ENCODE data around the gene RPS6KC1. TPM values are rescaled to one million over a fixed set of nuclear protein-coding genes. Genes with fewer than 3 reads are reported as not detected.

The RPS6KC1 gene
- total RNA-seq, 1 experiment from 2014 or later: 16.4 TPM

DNA sequence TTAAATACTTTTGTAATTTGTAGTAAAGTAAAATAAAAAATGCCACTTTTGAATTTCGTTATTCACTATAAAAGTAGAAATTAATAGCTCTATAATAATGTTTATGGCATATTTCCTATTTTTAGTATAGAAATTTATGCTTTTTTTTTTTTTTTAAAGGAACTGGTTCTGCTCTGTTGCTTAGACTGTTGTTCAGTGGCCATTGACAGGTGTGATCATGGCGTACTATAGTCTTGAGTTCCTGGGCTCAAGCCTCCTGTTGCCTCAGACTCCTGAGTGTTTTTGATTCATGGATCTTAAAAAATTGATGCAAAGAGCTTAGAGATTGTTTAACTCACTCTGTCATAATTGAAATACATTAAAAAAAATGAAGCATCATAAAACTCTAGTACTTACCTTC, 53.6 kb downstream of the RPS6KC1 start:
- Histone ChIP-seq H3K9me2 (ENCODE audit: insufficient read depth) (no peaks in the 10 kb centered on the region), H3K4me3 (no peak overlapping the region), H3K36me3 (ENCODE audit: low read depth) (no peaks in the 10 kb centered on the region), H3K9me3 (ENCODE audit: insufficient read depth, low read depth) (no peaks in the 10 kb centered on the region), H3K4me1 (replicated peaks; ENCODE audit: insufficient read depth) (no peaks in the 10 kb centered on the region), H3K27ac (no peak overlapping the region), H3K79me2 (ENCODE audit: low read depth) (no peaks in the 10 kb centered on the region), H3F3A (ENCODE audit: insufficient read depth, low read depth) (no peaks in the 10 kb centered on the region), H4K20me1 (ENCODE audit: insufficient read depth) (0 out of 2 replicates have a peak, but pooled peaks cover 3% of the 10 kb centered on the region), H3K4me2 (no peak overlapping the region), H3K27me3 (ENCODE audit: insufficient read depth, low read depth) (no peaks in the 10 kb centered on the region), H2AFZ (no peak overlapping the region)
- ChIA-PET CTCF (no interaction called here), POLR2A (ENCODE audit: unreplicated experiment) (no interaction called here)
- no TSS peak for BruUV-seq (replicated peaks)
- intact Hi-C loops (cut with micrococcal nuclease; ENCODE audit: unreplicated experiment): loop anchor here (5.0 kb wide), 1 partner anchor 38 kb away; no protein-coding TSS in a partner anchor
- TF ChIP-seq, protein P1, sequence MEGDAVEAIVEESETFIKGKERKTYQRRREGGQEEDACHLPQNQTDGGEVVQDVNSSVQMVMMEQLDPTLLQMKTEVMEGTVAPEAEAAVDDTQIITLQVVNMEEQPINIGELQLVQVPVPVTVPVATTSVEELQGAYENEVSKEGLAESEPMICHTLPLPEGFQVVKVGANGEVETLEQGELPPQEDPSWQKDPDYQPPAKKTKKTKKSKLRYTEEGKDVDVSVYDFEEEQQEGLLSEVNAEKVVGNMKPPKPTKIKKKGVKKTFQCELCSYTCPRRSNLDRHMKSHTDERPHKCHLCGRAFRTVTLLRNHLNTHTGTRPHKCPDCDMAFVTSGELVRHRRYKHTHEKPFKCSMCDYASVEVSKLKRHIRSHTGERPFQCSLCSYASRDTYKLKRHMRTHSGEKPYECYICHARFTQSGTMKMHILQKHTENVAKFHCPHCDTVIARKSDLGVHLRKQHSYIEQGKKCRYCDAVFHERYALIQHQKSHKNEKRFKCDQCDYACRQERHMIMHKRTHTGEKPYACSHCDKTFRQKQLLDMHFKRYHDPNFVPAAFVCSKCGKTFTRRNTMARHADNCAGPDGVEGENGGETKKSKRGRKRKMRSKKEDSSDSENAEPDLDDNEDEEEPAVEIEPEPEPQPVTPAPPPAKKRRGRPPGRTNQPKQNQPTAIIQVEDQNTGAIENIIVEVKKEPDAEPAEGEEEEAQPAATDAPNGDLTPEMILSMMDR (conservative IDR thresholded peaks at IDR 0.05): no peak
- TF ChIP-seq EZH2 (IDR thresholded peaks at IDR 0.05; ENCODE audit: low read depth): no peak
- no peak for DNase-seq

DNA sequence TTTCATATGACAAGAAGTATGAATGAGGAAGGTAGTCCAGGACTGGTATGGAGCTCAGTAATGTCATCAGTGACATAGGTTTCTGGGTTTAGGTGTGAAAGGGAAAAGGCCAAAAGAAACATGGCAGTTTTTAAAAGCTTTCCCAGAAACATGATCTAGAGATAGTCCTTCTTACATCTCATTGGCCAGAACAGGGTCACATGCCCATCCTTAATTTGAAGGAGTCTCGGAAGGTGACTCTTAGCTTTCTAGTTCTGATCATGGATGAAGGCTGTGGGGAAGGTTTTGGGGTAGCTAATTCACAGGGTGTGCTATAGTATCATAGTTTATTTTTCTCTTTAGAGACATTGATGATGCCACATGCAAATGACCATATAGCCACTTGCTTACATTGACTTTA, 55.3 kb downstream of the RPS6KC1 start:
- H3K4me2 ChIP-seq: no peak overlapping the region
- no peaks in the 10 kb centered on the region for H3K79me2 ChIP-seq (ENCODE audit: low read depth)
- H4K20me1 ChIP-seq (ENCODE audit: insufficient read depth): 0 out of 2 replicates have a peak, but pooled peaks cover 3% of the 10 kb centered on the region
- POLR2A ChIA-PET (ENCODE audit: unreplicated experiment): no interaction called here
- H3K27ac ChIP-seq: no peak overlapping the region
- H3K27me3 ChIP-seq (ENCODE audit: insufficient read depth, low read depth): no peaks in the 10 kb centered on the region
- no peak for TF ChIP-seq EZH2 (IDR thresholded peaks at IDR 0.05; ENCODE audit: low read depth)
- TF ChIP-seq, protein P1 (conservative IDR thresholded peaks at IDR 0.05): no peak
- H3K9me2 ChIP-seq (ENCODE audit: insufficient read depth): no peaks in the 10 kb centered on the region
- H3K4me3 ChIP-seq: no peak overlapping the region
- H2AFZ ChIP-seq: no peak overlapping the region
- H3K4me1 ChIP-seq (replicated peaks; ENCODE audit: insufficient read depth): no peaks in the 10 kb centered on the region
- intact Hi-C loops (cut with micrococcal nuclease; ENCODE audit: unreplicated experiment): loop anchor here (5.0 kb wide), 1 partner anchor 36 kb away; no protein-coding TSS in a partner anchor
- no peaks in the 10 kb centered on the region for H3K36me3 ChIP-seq (ENCODE audit: low read depth)
- BruUV-seq (replicated peaks): no TSS peak
- H3F3A ChIP-seq (ENCODE audit: insufficient read depth, low read depth): no peaks in the 10 kb centered on the region
- CTCF ChIA-PET: no interaction called here
- DNase-seq: no peak
- no peaks in the 10 kb centered on the region for H3K9me3 ChIP-seq (ENCODE audit: insufficient read depth, low read depth)

DNA sequence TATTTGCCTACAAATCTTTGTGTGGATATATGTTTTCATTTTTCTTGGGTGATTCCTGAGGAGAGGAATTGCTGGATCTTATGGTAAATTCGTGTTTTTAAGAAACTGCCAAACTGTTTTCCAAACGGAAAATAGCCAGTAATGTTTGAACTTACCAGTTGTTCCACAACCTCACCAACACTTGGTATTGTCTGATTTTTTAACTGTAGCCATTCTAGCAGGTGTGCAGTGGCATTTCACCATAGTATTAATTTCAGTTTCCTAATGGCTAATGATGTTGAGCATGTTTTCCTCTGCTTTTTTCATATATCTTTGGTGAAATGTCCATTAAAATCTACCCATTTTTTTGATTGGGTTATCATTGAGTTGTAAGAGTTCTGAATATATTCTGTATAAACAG, 56.6 kb downstream of the RPS6KC1 start:
- Histone ChIP-seq H3K4me1 (replicated peaks; ENCODE audit: insufficient read depth) (no peaks in the 10 kb centered on the region), H2AFZ (no peak overlapping the region), H3K4me3 (no peak overlapping the region), H3K27ac (no peak overlapping the region), H3K79me2 (ENCODE audit: low read depth) (no peaks in the 10 kb centered on the region), H3K9me2 (ENCODE audit: insufficient read depth) (no peaks in the 10 kb centered on the region), H3K9me3 (ENCODE audit: insufficient read depth, low read depth) (no peaks in the 10 kb centered on the region), H3K27me3 (ENCODE audit: insufficient read depth, low read depth) (no peaks in the 10 kb centered on the region), H3K4me2 (no peak overlapping the region), H3K36me3 (ENCODE audit: low read depth) (no peaks in the 10 kb centered on the region), H4K20me1 (ENCODE audit: insufficient read depth) (0 out of 2 replicates have a peak, but pooled peaks cover 3% of the 10 kb centered on the region), H3F3A (ENCODE audit: insufficient read depth, low read depth) (no peaks in the 10 kb centered on the region)
- no TSS peak for BruUV-seq (replicated peaks)
- CTCF ChIA-PET: no interaction called here
- TF ChIP-seq, protein P1 (conservative IDR thresholded peaks at IDR 0.05): no peak
- intact Hi-C loops (cut with micrococcal nuclease; ENCODE audit: unreplicated experiment): loop anchor here (5.0 kb wide), 1 partner anchor 35 kb away; no protein-coding TSS in a partner anchor
- POLR2A ChIA-PET (ENCODE audit: unreplicated experiment): no interaction called here
- no peak for DNase-seq

Data from PC-9 (cell line).